ENCODE results near the gene GRAMD4.

DNA sequence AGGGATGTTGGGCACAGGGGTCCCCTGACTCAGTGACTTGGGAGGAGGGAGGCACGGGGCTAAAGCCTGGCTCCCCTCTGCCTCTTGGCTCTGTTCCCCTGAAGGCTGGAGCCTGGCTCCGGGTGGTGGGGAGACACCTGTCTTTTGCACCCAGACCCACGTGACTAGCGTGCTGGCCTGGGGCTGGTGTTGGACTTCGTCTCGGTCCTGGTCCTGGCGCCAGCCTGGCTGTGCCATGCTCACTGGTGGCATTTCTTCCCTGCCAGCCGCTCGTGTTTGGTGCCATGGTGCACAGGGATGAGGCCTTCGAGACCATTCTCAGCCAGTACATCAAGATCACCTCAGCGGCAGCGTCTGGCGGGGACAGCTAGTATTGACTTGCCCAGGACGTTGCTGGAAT lies 56.7 kb downstream of the GRAMD4 start:
- TF ChIP-seq EZH2 (IDR thresholded peaks at IDR 0.05; ENCODE audit: low read depth) (no peak), CTCF (conservative IDR thresholded peaks at IDR 0.05) (no peak)
